Measurements from ENCODE around the gene CLASP1. TPM values are rescaled to one million over a fixed set of nuclear protein-coding genes. Genes with fewer than 3 reads are reported as not detected.

CLASP1 gene
- total RNA-seq, 1 experiment from 2014 or later: 33.6 TPM

DNA sequence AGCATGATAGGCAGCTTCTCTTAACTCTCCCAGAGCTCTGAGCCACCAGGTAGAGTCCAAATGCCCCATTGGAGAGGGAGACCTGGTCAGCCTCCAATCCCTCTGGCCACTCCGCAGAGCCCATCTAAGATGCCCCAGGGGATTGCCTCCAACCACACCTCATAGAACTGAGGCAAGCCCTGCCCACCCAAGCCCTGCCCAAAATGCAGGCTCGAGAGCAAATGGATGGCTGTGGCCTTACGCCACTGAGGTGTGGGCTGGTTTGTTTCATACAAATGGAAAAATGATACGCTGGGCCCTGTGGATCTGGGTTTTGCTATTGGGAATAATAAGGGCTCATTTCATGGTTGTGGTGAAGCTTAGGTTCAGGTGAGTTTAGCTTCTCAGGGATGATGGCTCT is 361.3 kb downstream of the CLASP1 start:
- no peak for DNase-seq (ENCODE audit: low spot score)

Other genes starting within 250 kb of the CLASP1 start
- gene RNU4ATAC, start 118.6 kb downstream of the CLASP1 start, total RNA-seq (2014; rRNA removed; shearing (Covaris generic)): not detected in 2 replicates
- gene NIFK, start 87.4 kb upstream of the CLASP1 start, total RNA-seq (2014; rRNA removed; shearing (Covaris generic)): 53.6 and 65.0 TPM in 2 replicates
- 37.9 and 58.5 TPM in 2 replicates for gene TSN, start 106.2 kb upstream of the CLASP1 start, total RNA-seq (2014; rRNA removed; shearing (Covaris generic))